HEK293 (cell line): Measurements from ENCODE around the gene PLA2G4A.

Source experiments
- CTCF ChIA-PET: fragments of 350-600 bp; formaldehyde crosslinking; extraction: SDS; loops from one replicate; lab custom pipeline; 2021; ENCODE audit warnings: antibody characterized with exemption; lab: Yijun Ruan, JAX
- POLR2A ChIA-PET: fragments of 300-600 bp; formaldehyde crosslinking; extraction: SDS; loops from one replicate; lab custom pipeline; 2020; ENCODE audit warnings: antibody characterized with exemption, inconsistent platforms; lab: Yijun Ruan, JAX
- H3K27ac ChIP-seq: fragments of 200-500 bp; sonication (Bioruptor generic); 2 replicates; pipeline ENCODE4 v1.5.1; 2014; ENCODE audit warnings: low read depth, low read length, control low read depth, inconsistent platforms; ENCODE audit errors: extremely low read depth
- H3K36me3 ChIP-seq, 2 experiments: fragments of 200-500 bp in 1 of 2; sonication (Bioruptor generic) in 1 of 2; 1 replicate in 1 of 2; 2 replicates in 1 of 2; pipeline ENCODE4 v1.5.1; 2014 to 2017; ENCODE audit warnings: inconsistent platforms in 2 of 2, low read length in 2 of 2; ENCODE audit not compliant: control insufficient read depth in 2 of 2, insufficient read depth in 1 of 2
- H3K4me1 ChIP-seq: fragments of 200-500 bp; sonication (Bioruptor generic); 2 replicates; pipeline ENCODE4 v1.5.1; 2014; ENCODE audit warnings: mild to moderate bottlenecking, low read length, inconsistent platforms; ENCODE audit not compliant: control insufficient read depth, insufficient read depth
- H3K4me3 ChIP-seq: 2 replicates; pipeline ENCODE4 v1.5.1; 2011; ENCODE audit warnings: low read depth, mild to moderate bottlenecking, control low read depth, low read length, moderate library complexity
- H3K9me3 ChIP-seq: fragments of 200-500 bp; sonication (Bioruptor generic); 2 replicates; pipeline ENCODE4 v1.5.1; 2014; ENCODE audit warnings: low read depth, low read length, inconsistent platforms; ENCODE audit not compliant: control insufficient read depth, insufficient read depth
- BCL11A ChIP-seq: fragments of 450-650 bp; formaldehyde crosslinking; IDR thresholded peaks from 2 replicates; pipeline ENCODE4 v1.5.1; 2016; ENCODE audit warnings: low read depth, missing biosample characterization, missing genetic modification characterization
- EGR2 ChIP-seq: fragments of 450-650 bp; formaldehyde crosslinking; IDR thresholded peaks from 2 replicates; pipeline ENCODE4 v1.5.1; 2016; ENCODE audit warnings: low read depth, missing biosample characterization, missing genetic modification characterization
- FEZF1 ChIP-seq: fragments of 450-650 bp; formaldehyde crosslinking; IDR thresholded peaks from 2 replicates; pipeline ENCODE4 v1.5.1; 2016; ENCODE audit warnings: missing biosample characterization, missing genetic modification characterization
- KLF10 ChIP-seq: fragments of 450-650 bp; IDR thresholded peaks from 2 replicates; pipeline ENCODE4 v1.5.1; 2018; ENCODE audit warnings: missing biosample characterization, mild to moderate bottlenecking, missing genetic modification characterization
- SCRT2 ChIP-seq: fragments of 450-650 bp; formaldehyde crosslinking; IDR thresholded peaks from 2 replicates; pipeline ENCODE4 v1.5.1; 2016; ENCODE audit warnings: missing biosample characterization, missing genetic modification characterization
- YY2 ChIP-seq: fragments of 450-650 bp; formaldehyde crosslinking; IDR thresholded peaks from 2 replicates; pipeline ENCODE4 v1.5.1; 2016; ENCODE audit warnings: missing biosample characterization, missing genetic modification characterization
- ZBTB11 ChIP-seq: fragments of 450-650 bp; formaldehyde crosslinking; conservative IDR thresholded peaks from 2 replicates; pipeline ENCODE4 v1.5.1; 2016; ENCODE audit warnings: low read depth, missing biosample characterization, missing genetic modification characterization
- ZBTB49 ChIP-seq: fragments of 450-650 bp; formaldehyde crosslinking; IDR thresholded peaks from 2 replicates; pipeline ENCODE4 v1.5.1; 2016; ENCODE audit warnings: missing biosample characterization, missing genetic modification characterization, low read depth
- ZEB2 ChIP-seq: fragments of 450-650 bp; formaldehyde crosslinking; IDR thresholded peaks from 2 replicates; pipeline ENCODE4 v1.5.1; 2016; ENCODE audit warnings: missing biosample characterization, missing genetic modification characterization
- ZFP41 ChIP-seq: fragments of 450-650 bp; formaldehyde crosslinking; IDR thresholded peaks from 2 replicates; pipeline ENCODE4 v1.5.1; 2016; ENCODE audit warnings: missing biosample characterization, missing genetic modification characterization, borderline replicate concordance
- ZNF133 ChIP-seq: fragments of 450-650 bp; formaldehyde crosslinking; IDR thresholded peaks from 2 replicates; pipeline ENCODE4 v1.5.1; 2016; ENCODE audit warnings: missing biosample characterization, missing genetic modification characterization
- ZNF266 ChIP-seq: fragments of 450-650 bp; formaldehyde crosslinking; IDR thresholded peaks from 2 replicates; pipeline ENCODE4 v1.5.1; 2016; ENCODE audit warnings: missing biosample characterization, missing genetic modification characterization, low read depth
- ZNF416 ChIP-seq: fragments of 450-650 bp; formaldehyde crosslinking; IDR thresholded peaks from 2 replicates; pipeline ENCODE4 v1.5.1; 2016; ENCODE audit warnings: missing biosample characterization, missing genetic modification characterization
- ZNF488 ChIP-seq: fragments of 450-650 bp; formaldehyde crosslinking; IDR thresholded peaks from 2 replicates; pipeline ENCODE4 v1.5.1; 2016; ENCODE audit warnings: missing biosample characterization, missing genetic modification characterization
- ZNF510 ChIP-seq: fragments of 450-650 bp; formaldehyde crosslinking; IDR thresholded peaks from 2 replicates; pipeline ENCODE4 v1.5.1; 2018; ENCODE audit warnings: mild to moderate bottlenecking, missing genetic modification characterization, missing biosample characterization; ENCODE audit not compliant: insufficient replicate concordance
- ZNF555 ChIP-seq: fragments of 450-650 bp; formaldehyde crosslinking; conservative IDR thresholded peaks from 2 replicates; pipeline ENCODE4 v1.5.1; 2017; ENCODE audit warnings: missing biosample characterization, mild to moderate bottlenecking, missing genetic modification characterization, inconsistent platforms
- ZNF600 ChIP-seq: fragments of 450-650 bp; formaldehyde crosslinking; IDR thresholded peaks from 2 replicates; pipeline ENCODE4 v1.5.1; 2016; ENCODE audit warnings: missing biosample characterization, missing genetic modification characterization
- ZNF654 ChIP-seq: fragments of 450-650 bp; formaldehyde crosslinking; IDR thresholded peaks from 2 replicates; pipeline ENCODE4 v1.5.1; 2016; ENCODE audit warnings: low read depth, missing biosample characterization, missing genetic modification characterization
- ZNF670 ChIP-seq: fragments of 450-650 bp; formaldehyde crosslinking; IDR thresholded peaks from 2 replicates; pipeline ENCODE4 v1.5.1; 2016; ENCODE audit warnings: missing biosample characterization, missing genetic modification characterization, low read depth
- ZNF707 ChIP-seq: fragments of 450-650 bp; formaldehyde crosslinking; IDR thresholded peaks from 2 replicates; pipeline ENCODE4 v1.5.1; 2016; ENCODE audit warnings: missing biosample characterization, missing genetic modification characterization
- ZNF777 ChIP-seq: fragments of 450-650 bp; formaldehyde crosslinking; IDR thresholded peaks from 2 replicates; pipeline ENCODE4 v1.5.1; 2017; ENCODE audit warnings: missing biosample characterization, missing genetic modification characterization, borderline replicate concordance

Gene PLA2G4A

GRCh38 chr1:186965847-186966246 lies 137.1 kb downstream of the PLA2G4A start:
- Histone ChIP-seq H3K4me1 (no peaks in the 10 kb centered on the region), H3K4me3 (no peak overlapping the region), H3K27ac (no peak overlapping the region), H3K36me3 (no peaks in the 10 kb centered on the region), H3K9me3 (no peaks in the 10 kb centered on the region)
- POLR2A ChIA-PET, result no interaction called here
- no peak for TF ChIP-seq ZBTB11
- TF ChIP-seq ZEB2 (tag by site-specific recombination), result no peak
- no peak for TF ChIP-seq ZNF707 (tag by site-specific recombination)
- no peak for TF ChIP-seq ZNF654
- no peak for TF ChIP-seq ZNF266 (tag by site-specific recombination)
- no peak for TF ChIP-seq ZNF670 (tag by site-specific recombination)
- no peak for TF ChIP-seq KLF10 (tag by site-specific recombination)
- TF ChIP-seq ZNF488 (tag by site-specific recombination), result no peak
- TF ChIP-seq ZNF555 (tag by site-specific recombination), result no peak
- no peak for TF ChIP-seq ZNF600 (tag by site-specific recombination)
- TF ChIP-seq EGR2 (tag by site-specific recombination), result no peak
- TF ChIP-seq ZNF416 (tag by site-specific recombination), result no peak
- TF ChIP-seq ZNF777 (tag by site-specific recombination), result no peak
- TF ChIP-seq ZBTB49 (tag by site-specific recombination), result no peak
- no peak for TF ChIP-seq YY2 (tag by site-specific recombination)
- TF ChIP-seq ZNF133 (tag by site-specific recombination), result no peak
- no peak for TF ChIP-seq SCRT2 (tag by site-specific recombination)
- no peak for TF ChIP-seq FEZF1
- CTCF ChIA-PET, result no interaction called here

GRCh38 chr1:186966456-186966855 lies 137.7 kb downstream of the PLA2G4A start:
- TF ChIP-seq ZFP41 (tag by site-specific recombination), result no peak
- TF ChIP-seq BCL11A (tag by site-specific recombination), result no peak
- no peak for TF ChIP-seq ZNF510
- TF ChIP-seq, all 188 proteins: peak for 0
- H3K27ac ChIP-seq, result no peak overlapping the region
- no peaks in the 10 kb centered on the region for H3K9me3 ChIP-seq
- CTCF ChIA-PET, result no interaction called here
- POLR2A ChIA-PET, result no interaction called here
- no peaks in the 10 kb centered on the region for H3K4me1 ChIP-seq
- no peak overlapping the region for H3K4me3 ChIP-seq
- H3K36me3 ChIP-seq, result no peaks in the 10 kb centered on the region
